NCI-H1417 treated with DMSO at 0.1 percent for 48 hours (cell line): ENCODE data around the gene THEMIS.
"Not testable (repeated sequence)": the region's sequence is repeated elsewhere in the genome, so short reads cannot be mapped to it uniquely, and the experiment has no call there.

Source experiments
- DNase-seq: peaks from one replicate; lab custom pipeline; 2025; lab: John Stamatoyannopoulos, UW

THEMIS gene

DNA sequence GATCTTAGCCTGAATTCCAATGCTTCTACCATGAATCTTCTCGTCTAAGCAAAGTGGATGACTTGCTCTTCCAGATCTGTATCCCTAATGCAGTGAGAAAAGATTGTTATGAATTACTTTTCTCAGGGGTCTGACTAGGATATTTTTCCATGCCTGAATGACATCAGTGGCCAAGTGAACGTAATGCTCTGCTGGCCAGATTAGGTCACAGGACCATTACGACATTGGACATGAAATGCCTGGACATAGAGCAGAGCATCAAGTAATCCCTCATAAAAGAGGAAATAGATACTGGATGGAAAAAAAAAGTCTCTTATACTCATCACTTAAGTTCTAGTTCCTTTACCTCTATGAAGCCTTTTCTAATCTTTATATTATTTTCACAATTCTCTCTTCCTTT, 12.1 kb upstream of the THEMIS start:
- DNase-seq, result no peak

DNA sequence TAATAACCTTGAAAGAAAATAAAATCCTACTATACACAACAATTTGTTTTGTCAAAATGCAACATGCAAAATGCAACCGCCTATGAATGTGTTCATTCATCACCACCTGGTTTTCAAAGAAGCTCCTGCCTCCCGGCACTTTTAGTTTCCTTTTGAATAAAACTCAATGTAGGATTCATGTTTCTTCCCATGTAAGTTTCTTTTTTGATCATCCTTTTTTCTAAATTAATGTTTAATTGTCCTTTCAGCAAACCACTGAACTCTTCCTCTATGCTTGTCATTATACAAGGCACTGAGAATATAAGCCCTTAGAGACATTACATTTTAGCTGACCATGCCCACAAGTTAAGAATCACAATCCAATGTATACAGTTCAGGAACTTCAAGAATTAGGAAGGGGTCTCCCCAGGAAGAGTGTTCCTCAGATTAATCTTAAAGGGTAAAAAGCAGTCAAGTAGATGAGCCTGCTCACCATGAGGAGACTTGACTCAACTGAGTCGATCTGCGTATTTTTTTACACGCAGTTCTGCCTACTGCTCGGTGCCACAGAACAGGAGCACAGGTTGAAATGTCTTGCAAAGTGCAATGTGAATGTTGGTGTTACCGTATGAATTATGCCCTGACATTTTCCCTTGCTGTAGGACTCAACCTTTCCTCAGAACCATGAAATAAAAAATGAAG, 7.2 kb upstream of the THEMIS start:
- no peak for DNase-seq

DNA sequence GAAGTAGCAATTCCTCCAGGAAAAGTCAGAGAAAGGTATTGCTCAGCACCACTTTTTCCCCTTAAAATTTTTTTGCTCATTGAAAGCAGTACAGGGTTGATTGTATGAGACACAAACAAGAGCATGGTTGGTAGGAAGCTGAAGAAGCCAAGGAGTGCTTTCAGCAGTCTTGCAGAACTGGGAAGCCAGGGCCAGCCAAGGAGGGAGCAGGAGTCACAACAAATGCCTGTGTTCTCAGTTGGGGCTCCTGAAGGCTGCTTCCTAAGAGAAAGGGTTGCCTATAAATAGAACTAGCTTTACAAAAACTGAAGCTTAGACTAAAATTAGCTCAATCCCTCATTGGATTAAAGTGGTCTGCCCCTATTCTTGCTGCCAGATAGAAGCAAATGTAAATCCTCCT, 3.3 kb upstream of the THEMIS start:
- DNase-seq, result no peak

DNA sequence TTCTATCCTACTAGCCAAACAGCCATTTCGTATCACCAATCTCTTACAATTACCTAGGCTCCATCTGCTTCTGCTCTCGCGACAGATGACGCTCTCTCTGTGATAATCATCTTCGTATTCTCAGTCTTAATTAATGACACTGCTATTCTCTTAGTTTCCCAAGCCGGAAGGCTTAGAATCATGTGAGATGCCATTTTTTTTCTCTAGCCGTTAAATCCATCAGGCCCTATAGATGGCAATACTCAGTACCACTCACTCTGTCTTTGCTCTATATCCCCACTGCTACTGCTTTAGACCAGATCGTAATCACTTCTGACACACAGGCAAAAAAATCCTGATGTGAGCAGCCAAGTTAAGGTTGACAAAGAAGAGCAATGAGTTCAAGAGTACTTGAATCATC, 2.1 kb upstream of the THEMIS start:
- no peak for DNase-seq

DNA sequence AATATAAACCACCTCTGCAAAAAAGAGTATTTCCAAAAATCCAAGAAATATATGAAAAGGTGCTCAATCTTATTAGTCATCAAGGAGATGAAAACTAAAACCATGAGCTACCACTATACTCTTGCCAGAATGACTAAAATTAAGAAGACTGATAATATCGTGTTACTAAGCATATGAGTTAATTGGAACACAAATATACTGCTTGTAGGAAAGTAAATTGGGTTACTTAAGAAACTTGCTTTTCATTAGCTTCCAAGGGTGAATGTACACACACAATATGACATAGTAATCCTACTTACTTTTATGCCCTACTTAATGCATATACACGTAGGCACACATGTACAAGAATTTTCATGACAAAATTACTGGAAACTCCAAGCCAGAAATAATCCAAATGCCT, 3.4 kb downstream of the THEMIS start:
- DNase-seq, result no peak

DNA sequence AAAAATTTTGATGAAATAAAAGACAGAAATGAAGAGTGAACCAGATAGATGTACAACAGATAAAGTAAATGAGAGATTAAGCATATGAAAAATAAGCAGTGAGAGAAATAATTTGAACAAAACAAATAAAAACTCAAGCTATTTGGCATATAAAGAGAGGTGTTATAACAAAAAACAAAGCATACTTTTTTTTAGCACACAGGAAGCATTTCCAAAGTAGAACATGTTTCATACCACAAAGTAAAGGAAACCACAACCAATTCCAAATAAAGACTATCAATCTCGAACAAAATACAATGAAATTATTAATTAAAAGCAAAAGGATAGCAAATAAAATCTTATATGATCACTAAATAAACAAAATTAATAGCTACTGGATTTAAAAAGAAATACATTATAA, 6.8 kb downstream of the THEMIS start:
- DNase-seq, result no peak

DNA sequence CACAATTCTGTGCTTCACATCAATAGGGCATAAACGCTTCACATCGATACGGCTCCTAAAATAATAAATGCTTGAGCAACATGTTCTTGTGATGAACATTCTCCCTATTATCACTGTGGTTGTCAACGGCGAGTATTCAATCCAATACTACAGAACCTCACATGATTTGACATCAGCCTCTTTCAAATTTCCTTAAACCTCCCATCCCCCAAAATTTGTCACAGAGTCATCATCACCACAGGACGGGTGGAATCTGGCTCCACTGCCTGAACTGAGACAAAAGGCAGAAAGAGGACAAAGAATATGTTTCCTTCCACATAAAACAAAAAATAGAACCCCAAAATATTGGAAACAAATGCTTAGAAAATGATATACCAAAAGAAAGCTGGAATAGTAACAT, 7.3 kb downstream of the THEMIS start:
- no peak for DNase-seq

DNA sequence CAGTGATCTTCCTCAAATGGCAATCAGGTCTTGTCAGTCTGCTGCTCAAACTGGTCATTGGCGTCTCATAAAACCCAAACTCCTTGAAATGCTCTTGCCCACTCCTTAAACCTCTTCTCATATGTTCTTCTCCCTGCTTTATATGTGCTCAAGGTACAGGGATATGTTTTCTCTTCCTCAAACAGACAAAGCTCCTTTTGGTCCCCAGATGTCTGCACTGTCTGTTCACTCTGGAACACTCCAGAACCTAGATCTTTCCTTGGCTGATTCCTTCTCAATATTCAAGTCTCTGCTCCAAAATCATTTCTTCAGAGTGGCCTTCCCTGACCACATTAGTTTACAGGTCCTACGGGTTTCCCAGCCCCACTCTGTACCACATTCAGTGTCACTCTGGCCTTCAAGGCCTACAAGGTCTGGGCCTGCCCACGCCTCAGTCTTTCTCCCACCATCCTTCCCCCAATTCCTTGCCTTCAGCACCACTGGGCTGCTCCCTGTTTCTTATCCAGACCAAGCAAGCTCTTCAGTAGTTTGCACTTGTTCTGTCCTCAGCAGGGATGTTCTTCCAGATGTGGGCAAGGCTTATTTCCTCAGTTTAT, 9.0 kb downstream of the THEMIS start:
- DNase-seq, result no peak

DNA sequence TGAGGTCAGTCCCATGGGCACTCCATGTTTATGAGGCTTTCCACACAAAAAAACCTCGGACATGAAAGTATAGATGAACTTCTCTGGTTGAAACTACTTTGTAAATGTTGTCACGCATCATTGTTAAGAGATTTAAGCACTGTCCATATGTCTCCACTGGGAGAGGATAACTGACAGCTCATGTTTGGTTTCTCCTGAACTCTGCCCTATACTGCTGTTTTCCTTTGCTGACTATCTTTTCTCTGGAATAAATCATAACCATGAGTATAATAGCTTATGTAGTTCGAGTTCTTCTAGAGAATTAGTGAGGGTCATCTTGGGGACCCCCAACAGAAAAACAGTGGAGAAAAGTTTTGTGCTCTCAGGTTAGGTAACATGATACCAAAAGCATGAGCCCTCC, 14.3 kb downstream of the THEMIS start:
- no peak for DNase-seq

DNA sequence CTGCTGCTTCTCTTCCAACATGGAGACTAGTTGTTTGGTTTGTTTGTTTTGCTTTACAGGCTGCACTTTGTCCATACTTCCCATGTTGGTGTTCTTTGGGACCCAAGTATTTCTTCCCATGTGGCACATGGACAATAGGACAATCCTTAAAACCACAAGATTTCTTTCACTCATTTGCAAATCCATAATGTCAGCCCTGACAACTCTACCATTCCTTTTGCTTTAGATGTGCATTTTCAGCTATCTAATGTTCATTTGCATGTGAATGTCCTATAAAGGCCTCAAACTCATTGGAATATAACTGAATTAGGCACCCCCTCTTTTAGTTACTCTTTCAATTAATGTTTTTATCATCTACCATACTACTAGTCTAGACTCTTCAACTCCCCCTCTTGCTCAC, 16.7 kb downstream of the THEMIS start:
- no peak for DNase-seq

DNA sequence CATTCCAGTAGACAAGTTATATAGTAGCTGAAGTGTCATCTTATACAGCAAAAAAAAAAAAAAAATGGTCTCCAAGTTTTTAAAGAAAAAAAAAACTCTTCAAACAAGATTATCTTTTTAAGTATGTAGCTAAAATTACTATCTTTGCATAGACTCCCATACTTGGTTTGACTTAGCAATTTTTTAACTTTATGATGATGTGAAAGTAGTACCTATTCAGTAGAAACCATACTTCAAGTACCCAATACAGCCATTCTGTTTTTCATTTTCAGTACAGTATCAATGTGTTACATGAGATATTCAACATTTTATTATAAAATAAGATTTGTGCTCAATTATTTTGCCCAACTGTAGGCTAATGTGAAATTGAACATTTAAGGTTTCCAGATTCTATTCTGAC, 18.9 kb downstream of the THEMIS start:
- DNase-seq, result not testable (repeated sequence)

DNA sequence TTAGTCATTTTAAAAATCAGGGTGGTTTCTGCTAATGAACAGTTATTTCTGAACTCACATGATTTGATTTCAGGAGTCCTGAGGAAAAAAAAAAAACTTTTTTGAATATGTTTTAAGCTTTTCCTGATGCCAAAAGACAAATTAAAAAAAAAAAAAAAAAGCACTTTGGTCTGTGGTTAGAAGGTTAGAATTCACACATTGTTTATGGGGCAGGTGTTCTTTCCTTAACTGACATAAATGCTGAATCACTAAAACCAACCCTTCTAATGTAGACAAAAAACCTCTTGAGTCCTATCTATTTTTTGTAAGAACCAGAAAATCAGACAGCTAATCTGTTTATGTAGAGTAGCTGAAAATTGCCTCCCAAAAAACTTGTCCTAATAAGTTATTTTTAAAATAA, 20.4 kb downstream of the THEMIS start:
- DNase-seq, result no peak

DNA sequence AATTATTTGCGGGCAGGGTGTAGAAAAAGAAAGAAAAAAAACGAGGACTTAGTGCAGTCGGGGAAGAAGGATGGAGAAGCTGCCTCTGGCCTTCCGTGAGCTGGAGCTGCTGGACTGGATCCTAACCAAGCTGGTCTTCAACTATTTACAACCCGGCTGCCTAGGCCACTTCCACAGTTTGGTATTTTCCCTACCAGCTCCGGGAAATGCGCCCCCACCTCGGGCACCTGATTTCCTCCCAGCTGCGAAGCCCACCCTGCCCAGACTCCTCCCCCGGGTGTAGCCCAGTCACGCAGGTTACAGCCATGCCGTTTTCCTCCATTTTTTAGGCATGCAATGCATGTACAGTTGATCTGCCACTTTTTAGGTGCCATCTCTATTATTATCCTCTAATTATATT, 21.2 kb downstream of the THEMIS start:
- no peak for DNase-seq

DNA sequence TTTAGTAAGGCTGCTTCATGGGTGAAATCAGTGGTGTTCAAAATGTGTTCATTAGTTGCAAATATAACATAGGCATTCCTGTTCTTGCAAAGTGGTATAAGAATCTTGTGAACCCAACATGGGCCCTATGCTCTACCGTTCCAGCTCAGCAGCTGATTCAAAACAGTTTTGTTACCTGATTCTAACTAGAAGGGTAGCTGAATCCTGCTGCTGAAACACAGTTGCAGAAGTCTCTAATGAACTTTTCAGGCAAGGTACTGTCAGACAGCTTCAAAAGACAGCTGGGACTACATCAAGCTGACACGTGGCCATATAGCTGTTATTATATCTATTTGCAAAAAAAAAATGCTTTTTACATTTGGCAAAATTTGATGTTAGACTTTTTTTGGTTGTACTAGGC, 22.7 kb downstream of the THEMIS start:
- no peak for DNase-seq

DNA sequence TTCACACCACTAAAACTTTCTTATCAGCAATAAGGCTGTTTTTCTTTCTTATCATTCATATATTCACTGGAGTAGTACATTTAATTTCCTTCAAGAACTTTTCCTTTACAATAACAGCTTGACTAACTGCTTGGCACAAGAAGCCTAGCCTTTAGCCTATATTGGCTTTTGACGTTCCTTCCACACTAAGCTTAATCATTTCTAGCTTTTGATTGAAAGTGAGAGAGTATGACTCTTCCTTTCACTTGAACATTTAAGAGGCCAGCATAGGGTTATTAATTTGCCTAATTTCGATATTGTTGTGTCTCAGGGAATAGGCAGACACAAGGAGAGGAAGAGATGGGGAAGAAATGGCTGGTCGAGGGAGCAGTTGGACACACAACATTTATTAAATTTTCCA, 23.6 kb downstream of the THEMIS start:
- no peak for DNase-seq

DNA sequence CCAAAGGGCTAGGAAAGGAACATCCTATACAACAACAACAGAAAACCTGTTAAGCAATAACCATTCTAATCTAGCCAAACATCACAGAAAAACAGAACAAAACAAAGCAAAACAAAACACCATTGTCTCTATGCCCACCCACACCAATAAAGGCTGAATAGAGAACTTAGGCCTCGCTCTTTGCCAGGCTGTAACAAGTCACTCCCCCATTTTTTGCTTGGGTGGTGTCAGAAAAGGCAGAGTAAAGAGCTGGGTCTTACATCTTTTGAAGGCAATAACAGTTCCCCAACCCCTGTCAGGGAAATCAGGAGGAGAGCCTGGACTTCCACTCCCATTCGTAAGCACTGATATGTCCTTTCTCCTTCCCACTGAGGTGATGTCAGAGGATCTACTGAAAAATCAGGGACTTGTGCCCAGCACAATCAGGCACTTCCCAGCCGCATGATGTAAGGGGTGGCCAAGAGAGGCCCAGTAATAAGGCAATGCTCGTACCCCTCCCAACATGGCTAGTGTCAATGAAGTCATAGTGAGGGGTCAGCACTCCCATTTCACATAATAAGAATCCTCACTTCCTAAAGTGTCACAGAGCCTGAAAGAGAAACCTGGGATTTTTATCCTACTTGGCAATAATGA, 31.0 kb downstream of the THEMIS start:
- DNase-seq, result no peak

DNA sequence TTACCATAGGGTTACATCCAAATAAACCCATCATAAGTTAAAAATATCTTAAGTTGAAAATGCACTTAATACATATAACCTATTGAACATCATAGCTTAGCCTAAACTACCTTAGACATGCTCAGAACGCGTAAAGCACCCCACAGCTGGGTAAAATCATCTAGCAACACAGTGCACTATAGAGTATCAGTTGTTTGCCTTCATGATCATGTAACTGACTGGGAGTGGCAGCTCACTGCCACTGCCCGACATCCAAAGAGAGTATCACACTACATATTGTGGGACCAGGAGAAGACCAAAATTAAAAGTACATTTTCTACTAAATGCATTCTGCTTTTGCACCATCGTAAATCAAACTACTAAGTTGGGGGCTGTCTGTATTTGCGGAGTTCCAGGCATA, 31.7 kb downstream of the THEMIS start:
- DNase-seq, result no peak

DNA sequence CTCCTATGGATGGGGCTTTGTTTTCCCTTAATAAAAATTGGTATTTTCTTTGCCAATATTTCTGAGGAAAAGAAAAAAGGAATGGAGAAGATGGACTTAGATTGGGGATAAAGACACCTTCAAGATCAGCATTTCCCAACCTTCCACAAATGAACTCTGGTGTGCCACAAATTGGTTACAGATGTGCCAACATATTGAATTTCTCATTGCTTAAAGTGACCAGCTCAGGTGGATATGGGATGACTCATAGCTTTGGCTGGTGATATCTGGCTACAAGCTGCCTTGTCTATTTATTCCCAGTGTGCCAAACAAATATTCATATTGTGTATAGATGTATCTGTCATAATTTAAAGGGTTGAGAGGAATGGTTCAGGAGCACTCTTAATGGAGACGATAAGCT, 32.5 kb downstream of the THEMIS start:
- DNase-seq, result no peak

DNA sequence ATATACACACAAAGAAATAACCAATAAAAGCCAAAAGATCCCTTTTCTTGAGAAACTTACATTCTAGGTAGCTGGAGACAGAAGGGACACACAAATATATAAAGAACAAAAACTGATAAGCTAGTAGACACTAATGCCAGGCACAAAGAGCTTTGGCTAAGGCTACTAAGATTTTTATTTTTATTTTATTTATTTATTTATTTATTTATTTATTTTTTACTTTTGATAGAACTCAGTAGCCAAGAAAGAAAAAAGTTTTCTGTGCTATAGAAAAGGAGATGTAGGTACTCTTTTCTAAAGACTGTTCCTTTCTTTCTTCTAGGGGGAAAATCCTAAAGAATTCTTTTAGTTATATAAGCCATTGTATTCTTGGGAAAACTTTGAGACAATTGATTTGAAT, 34.1 kb downstream of the THEMIS start:
- DNase-seq, result no peak

DNA sequence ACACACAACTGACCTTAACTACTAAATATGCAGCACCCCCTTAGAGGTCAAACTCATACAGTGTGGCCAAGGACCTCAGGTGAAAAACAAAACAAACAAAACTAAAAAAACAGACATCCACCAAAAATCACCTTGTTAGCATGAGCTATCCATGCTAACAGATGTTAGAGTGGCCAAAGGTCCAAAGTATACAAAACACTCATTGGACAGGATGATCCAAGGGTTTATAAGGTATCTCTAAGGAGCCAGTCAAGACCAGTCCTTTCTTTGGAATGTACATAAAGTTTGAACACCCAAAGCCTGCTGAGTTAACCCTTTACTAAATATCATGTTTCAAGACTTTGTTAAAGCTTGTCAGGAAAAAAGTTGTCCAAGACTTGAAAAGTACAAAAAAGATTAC, 35.8 kb downstream of the THEMIS start:
- no peak for DNase-seq

DNA sequence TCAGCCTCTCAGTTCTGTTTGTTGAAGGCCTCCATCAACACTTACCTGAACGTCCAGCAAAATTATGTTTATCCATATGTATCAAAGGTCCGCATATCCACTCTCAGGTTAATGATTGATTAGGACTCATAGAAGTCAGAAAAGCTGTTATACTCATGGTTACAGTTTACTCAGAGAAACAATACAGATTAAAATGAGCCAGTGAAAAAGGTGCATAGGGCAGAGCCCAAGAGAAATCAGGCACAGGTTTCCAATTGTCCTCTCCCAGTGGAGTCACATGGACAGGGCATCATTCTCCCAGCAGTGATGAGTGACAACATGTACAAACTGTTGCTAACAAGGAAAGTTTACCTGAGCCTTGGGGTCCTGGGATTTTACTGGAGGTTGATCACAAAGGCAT, 36.2 kb downstream of the THEMIS start:
- DNase-seq, result no peak

DNA sequence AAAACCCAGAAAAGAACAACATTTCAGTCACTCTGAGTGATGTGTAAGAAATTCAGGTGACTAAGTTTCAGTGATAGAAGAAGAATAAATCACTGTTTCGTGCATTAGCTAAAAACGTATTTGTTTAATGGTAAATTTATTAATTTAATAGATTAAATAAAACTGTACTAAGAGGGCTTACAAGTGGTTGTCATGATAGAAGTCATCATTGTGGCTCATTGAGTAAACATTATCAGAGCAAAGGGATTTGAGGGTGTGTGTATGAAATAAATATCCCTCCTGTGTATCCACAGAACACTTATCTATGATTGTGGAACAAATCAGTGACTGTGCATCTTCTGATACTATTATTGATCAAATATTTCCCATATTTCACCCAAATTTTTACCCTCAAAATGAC, 40.1 kb downstream of the THEMIS start:
- DNase-seq, result no peak

DNA sequence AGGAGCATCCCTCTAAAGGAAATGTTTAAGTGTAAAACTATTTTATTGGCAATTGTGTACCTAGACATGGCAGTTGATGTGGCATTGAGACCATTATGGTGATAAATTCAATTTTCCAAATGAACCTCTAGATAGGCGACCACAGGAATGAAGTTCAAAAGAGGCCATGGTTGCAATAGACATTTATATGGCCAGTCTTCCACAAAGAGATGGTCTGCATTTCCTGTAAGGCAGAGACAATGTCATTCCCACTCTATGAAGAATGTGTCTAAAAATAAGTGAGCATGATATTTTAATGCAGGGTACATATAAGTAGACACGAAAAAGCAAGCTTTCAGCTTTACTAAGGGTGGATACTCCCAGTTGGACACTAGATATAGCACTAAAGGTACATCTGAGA, 40.9 kb downstream of the THEMIS start:
- DNase-seq, result no peak
